Smooth muscle cell (in vitro differentiated cells): ENCODE results near the gene TNNI3. TPM values are rescaled to one million over a fixed set of nuclear protein-coding genes. Genes with fewer than 3 reads are reported as not detected.

Experiments
- DNase-seq: peaks from one replicate; lab custom pipeline; 2025; ENCODE audit not compliant: unreplicated experiment; lab: John Stamatoyannopoulos, UW
- H2AFZ ChIP-seq: fragments of 200-600 bp; sonication (generic); 2 replicates; pipeline ENCODE4 v1.6.0; 2016; ENCODE audit warnings: antibody characterized with exemption, low read depth, mild to moderate bottlenecking
- H3F3A ChIP-seq: fragments of 200-600 bp; sonication (generic); 2 replicates; pipeline ENCODE4 v1.6.0; 2017; ENCODE audit warnings: antibody characterized with exemption, low read depth
- H3K27ac ChIP-seq: fragments of 200-600 bp; sonication (generic); 2 replicates; pipeline ENCODE4 v1.5.1; 2016; ENCODE audit warnings: low read depth, mild to moderate bottlenecking
- H3K27me3 ChIP-seq: fragments of 200-600 bp; sonication (generic); 2 replicates; pipeline ENCODE4 v1.6.1; 2016; ENCODE audit warnings: low read depth, mild to moderate bottlenecking
- H3K36me3 ChIP-seq: fragments of 200-600 bp; sonication (generic); 2 replicates; pipeline ENCODE4 v1.5.1; 2016; ENCODE audit warnings: low read depth
- H3K4me1 ChIP-seq: fragments of 200-600 bp; sonication (generic); 2 replicates; pipeline ENCODE4 v1.5.1; 2016; ENCODE audit warnings: low read depth
- H3K4me2 ChIP-seq: fragments of 200-600 bp; sonication (generic); 2 replicates; pipeline ENCODE4 v1.6.0; 2016; ENCODE audit warnings: mild to moderate bottlenecking
- H3K4me3 ChIP-seq: fragments of 200-600 bp; sonication (generic); 2 replicates; pipeline ENCODE4 v1.5.1; 2016; ENCODE audit warnings: mild to moderate bottlenecking
- H3K79me2 ChIP-seq: fragments of 200-600 bp; sonication (generic); 2 replicates; pipeline ENCODE4 v1.6.0; 2016; ENCODE audit warnings: low read depth, mild to moderate bottlenecking
- H3K9ac ChIP-seq: fragments of 200-600 bp; sonication (generic); 2 replicates; pipeline ENCODE4 v1.6.0; 2016; ENCODE audit warnings: low read depth
- H3K9me3 ChIP-seq: fragments of 200-600 bp; sonication (generic); replicated peaks from 2 replicates; pipeline ENCODE4 v1.5.1; 2016; ENCODE audit warnings: low read depth
- H4K20me1 ChIP-seq: fragments of 200-600 bp; sonication (generic); 2 replicates; pipeline ENCODE4 v1.6.0; 2016; ENCODE audit warnings: low read depth
- CTCF ChIP-seq: fragments of 200-600 bp; sonication (generic); IDR thresholded peaks from 2 replicates; pipeline ENCODE4 v1.5.1; 2017; ENCODE audit warnings: borderline replicate concordance, mild to moderate bottlenecking, antibody characterized with exemption; ENCODE audit not compliant: insufficient read depth, poor library complexity, severe bottlenecking
- WGBS: methylation state at CpG from one replicate; pipeline ENCODE4 v1.1.7; 2016; ENCODE audit warnings: low lambda C conversion rate; 5-methylcytosine and 5-hydroxymethylcytosine counted together
- polyA plus RNA-seq: library from polyadenylated mRNA; unstranded; fragments of >200 nt; fragmentation: Nextera tagmentation; extraction: Ambion mirVana; gene quantifications from 2 replicates; pipeline ENCODE4 v1.2.1, GENCODE V29; 2016
- total RNA-seq: library from RNA; depleted of rRNA; stranded (reverse); fragments of >200 nt; gene quantifications from 2 replicates; pipeline ENCODE4 v1.2.3, GENCODE V29; 2014

The TNNI3 gene
- total and polyA plus RNA-seq, 2 experiments from 2014 or later = 3.0 TPM; not detected in 1

- Histone ChIP-seq H3K9ac (no peak overlapping the region), H3K4me2 (no peak overlapping the region), H3K79me2 (no peaks in the 10 kb centered on the region), H3K27me3 (peaks cover 12% of the 10 kb centered on the region), H3K9me3 (no peaks in the 10 kb centered on the region), H3K36me3 (no peaks in the 10 kb centered on the region), H3K27ac (no peak overlapping the region), H2AFZ (no peak overlapping the region), H4K20me1 (no peaks in the 10 kb centered on the region), H3K4me3 (no peak overlapping the region), H3K4me1 (peaks cover 7% of the 10 kb centered on the region), H3F3A (no peaks in the 10 kb centered on the region)
- no peak for DNase-seq
- 96% methylated on average over 11 of the region's 12 CpGs for WGBS
- no peak for TF ChIP-seq CTCF
These were observed 3.8 kb downstream of the TNNI3 start for GRCh38 chr19:55153652-55154264.

DNA sequence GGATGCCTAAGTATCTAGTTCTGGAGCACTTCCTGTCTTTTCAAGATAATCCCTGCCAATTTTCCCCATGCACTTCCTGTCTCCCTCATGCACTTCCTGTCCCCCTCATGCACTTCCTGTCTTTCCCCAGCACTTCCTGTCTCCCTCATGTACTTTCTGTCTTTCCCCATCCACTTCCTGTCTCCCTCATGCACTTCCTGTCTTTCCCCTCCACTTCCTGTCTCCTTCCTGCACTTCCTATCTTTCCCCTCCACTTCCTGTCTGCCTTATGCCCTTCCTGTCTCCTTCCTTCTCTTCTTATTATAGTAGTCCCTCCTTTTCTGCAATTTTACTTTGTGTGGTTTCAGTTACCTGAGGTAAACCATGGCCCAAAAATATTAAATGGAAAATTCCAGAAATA, 5.5 kb downstream of the TNNI3 start:
- H3K27me3 ChIP-seq = peaks cover 11% of the 10 kb centered on the region

GRCh38 chr19:55149078-55150003, 8.2 kb downstream of the TNNI3 start, which contains the start of gene TNNT1:
TSS of gene TNNT1 (minus strand) at chr19:55149206. CDS start at chr19:55147157, 2,049 bp downstream.
- H3K4me3 ChIP-seq = no peak within 1 kb of the TSS
- H4K20me1 ChIP-seq = no peaks in the 10 kb centered on the region
- H3K79me2 ChIP-seq = no peaks in the 10 kb centered on the region
- no peaks in the 10 kb centered on the region for H3K9me3 ChIP-seq
- H3K27ac ChIP-seq = no peak within 1 kb of the TSS
- no peak within 1 kb of the TSS for H3K4me2 ChIP-seq
- H3F3A ChIP-seq = no peaks in the 10 kb centered on the region
- no peak within 1 kb of the TSS for H3K9ac ChIP-seq
- H3K27me3 ChIP-seq = peaks cover 4% of the 10 kb centered on the region
- H2AFZ ChIP-seq = no peak within 1 kb of the TSS
- TF ChIP-seq CTCF = no peak
- 21% methylated on average over 16 of the region's 18 CpGs for WGBS
- peaks cover 15% of the 10 kb centered on the region for H3K4me1 ChIP-seq
- DNase-seq = no peak
- no peaks in the 10 kb centered on the region for H3K36me3 ChIP-seq

More for the DNA sequence above, 5.5 kb downstream of the TNNI3 start:
- no peak for TF ChIP-seq CTCF
- Histone ChIP-seq H3K9me3 (no peaks in the 10 kb centered on the region), H4K20me1 (no peaks in the 10 kb centered on the region), H3K4me1 (peaks cover 15% of the 10 kb centered on the region), H3K4me3 (no peak overlapping the region), H3K27ac (no peak overlapping the region), H3K79me2 (no peaks in the 10 kb centered on the region), H3K36me3 (no peaks in the 10 kb centered on the region), H3K4me2 (no peak overlapping the region), H3K9ac (no peak overlapping the region), H3F3A (no peaks in the 10 kb centered on the region), H2AFZ (no peak overlapping the region)
- DNase-seq = no peak
